GM19240 (cell line): ENCODE data around the gene INPP5A.
"Not testable (repeated sequence)": the region's sequence is repeated elsewhere in the genome, so short reads cannot be mapped to it uniquely, and the experiment has no call there.

Experiments used
- DNase-seq: peaks from one replicate; pipeline ENCODE4 v3.0.0; 2011; ENCODE audit warnings: low spot score; ENCODE audit not compliant: insufficient read length

The INPP5A gene

DNA sequence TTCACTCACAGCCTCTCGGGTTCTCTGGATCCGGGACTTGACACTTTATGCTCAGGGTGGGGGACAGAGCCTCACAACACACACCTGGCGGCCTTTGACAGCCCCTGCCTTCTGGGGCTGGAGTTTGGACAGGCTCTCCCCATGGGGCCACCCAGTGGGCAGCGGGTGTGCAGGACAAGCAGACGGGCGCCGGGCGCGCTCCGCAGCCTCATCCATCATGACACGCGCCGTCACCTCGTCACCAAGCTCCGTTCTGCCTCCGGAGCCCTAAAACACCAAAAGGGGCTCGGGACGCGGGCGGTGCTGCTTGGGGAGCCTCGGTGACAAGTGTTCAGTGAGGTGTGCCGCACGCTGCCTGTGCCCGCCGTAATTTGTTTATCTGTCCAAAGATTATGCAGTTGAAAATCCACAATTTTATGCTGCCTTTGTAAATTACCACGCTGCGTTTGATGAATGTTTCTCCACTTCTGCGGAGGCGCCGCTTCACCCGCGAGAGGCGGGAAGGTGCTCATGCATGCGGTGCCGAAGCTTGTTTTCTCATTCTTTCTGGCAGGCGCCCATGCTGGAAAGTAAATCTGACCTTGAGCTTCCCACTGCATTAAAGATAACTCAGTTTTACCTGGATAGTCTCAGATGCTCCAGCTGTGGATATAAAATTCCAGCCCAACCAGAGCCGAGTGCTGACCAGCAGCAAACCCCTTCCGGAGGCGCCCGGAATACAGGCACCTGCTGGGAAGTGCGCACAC, 242.1 kb downstream of the INPP5A start:
- DNase-seq: no peak

GRCh38 chr10:132780356-132780755, 242.8 kb downstream of the INPP5A start:
- DNase-seq: no peak

- DNase-seq: no peak
Observed at GRCh38 chr10:132781556-132781955, 244.0 kb downstream of the INPP5A start.

DNA sequence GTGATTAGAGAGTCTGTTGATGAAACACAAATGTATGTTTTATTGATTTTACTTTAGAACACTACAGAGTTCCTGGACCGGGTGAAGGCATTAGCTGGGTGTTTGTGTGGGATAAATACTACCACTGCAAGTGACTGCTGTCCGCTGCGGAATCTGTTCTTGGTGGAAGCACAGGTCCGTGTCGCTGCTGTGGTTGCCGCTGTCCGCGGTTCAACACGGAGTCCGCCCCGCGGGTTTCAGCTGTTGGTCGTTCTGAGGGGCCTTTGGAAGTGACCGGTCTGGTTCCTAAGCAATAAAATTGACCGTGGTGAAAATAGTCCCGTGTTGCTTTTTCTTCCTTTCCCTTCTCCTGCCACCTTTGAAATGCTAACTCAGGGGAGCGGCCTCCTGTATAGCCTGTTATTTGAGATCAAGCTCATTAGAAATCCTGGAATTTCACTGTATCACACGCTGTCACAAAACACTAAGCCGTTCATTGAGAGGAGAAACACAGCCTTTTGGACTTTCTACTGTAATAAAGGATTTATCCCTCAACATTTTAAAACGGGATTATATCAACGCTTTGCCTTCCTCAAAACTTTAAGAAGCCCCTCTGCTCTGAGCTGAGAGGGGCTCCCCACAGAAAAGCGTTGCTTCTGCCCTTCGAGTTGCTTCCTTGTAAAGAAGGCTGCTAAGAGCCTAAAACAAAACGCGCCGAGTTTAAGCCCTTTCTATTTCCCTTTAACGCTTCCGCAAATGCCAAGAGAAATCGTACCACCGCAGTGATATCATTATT, 245.8 kb downstream of the INPP5A start:
- no peak for DNase-seq

- DNase-seq: no peak
Observed at GRCh38 chr10:132783940-132784865, 246.6 kb downstream of the INPP5A start.

DNA sequence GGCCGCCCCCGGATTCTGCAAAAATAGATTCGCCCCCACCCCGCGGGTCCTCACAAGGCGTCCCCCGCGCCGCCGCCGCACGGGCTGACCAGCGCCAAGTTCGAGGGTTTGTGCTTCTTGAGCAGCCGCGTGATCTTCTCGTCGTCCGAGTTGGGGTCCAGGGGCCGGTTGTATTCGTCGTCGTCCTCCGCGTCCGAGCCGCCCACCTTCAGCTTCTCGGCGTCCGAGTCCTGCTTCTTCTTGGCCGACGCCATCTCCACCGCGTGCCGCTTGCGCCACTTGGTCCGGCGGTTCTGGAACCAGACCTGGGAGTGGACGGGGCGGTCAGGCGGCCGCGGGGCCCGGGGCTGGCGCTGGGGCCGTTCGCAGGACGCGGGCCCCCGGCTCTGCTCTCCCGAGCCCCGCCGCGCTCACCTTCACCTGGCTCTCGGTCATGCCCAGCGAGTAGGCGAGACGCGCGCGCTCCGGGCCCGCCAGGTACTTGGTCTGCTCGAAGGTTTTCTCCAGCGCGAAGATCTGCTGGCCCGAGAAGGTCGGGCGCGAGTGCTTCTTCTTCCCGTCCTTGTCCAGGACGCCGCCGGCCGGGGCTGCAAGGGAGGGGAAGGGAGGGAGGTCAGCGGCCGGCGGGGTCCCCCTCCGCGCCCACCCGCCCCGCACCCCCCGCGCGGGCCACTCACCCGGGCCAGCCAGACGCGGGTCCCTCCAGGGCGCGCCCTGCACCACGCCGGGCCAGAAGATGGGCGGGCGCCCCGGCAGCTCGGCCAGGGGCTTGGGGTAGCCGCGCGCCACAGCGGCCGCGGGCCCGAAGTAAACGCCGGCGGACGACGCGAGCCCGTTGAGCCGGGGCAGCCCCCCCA, 247.5 kb downstream of the INPP5A start:
- DNase-seq: no peak

GRCh38 chr10:132785723-132786475, 248.3 kb downstream of the INPP5A start, which contains the start of gene NKX6-2:
NKX6-2 (minus strand) TSS chr10:132786147; CDS start chr10:132785948, 199 bp downstream.
- no peak for DNase-seq

- no peak for DNase-seq
Observed at GRCh38 chr10:132786476-132786883, 248.9 kb downstream of the INPP5A start.

GRCh38 chr10:132786884-132787494, 249.4 kb downstream of the INPP5A start:
- DNase-seq: no peak

DNA sequence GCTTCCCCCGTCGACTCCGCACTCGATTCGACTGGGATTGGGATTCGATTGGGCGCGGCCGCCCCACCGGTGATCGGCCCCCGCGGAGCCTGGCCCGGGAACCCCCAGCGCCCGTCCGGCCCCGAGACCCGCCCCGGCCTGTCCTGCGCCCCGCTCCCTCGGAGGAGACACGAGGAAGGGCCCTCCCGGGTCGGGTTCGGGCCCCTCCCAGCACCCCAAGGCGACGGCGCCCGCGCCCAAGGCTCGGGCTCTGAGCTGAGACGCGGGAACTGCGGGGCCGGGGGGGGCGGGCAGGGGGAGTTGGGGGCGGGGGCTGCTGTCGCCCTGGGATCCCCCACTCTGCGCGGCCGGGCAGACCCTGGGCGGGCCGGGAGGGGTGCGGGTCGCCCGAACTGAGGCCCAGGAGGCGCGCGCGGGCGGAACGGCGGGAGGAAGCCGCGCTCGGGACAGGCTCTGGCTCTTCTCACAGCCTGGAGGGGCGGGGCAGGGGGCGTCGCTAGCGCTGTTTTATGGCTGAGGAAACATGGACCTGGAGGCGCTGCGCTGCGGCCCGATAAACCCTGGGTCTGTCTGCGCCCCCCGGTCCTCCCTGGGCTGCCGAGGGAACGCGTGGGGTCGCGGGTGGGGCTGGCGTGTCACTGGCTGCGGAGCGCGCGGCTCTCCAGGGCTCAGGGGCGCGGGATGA, 250.1 kb downstream of the INPP5A start:
- DNase-seq: no peak

GRCh38 chr10:132788180-132788830, 250.7 kb downstream of the INPP5A start:
- DNase-seq: no peak

DNA sequence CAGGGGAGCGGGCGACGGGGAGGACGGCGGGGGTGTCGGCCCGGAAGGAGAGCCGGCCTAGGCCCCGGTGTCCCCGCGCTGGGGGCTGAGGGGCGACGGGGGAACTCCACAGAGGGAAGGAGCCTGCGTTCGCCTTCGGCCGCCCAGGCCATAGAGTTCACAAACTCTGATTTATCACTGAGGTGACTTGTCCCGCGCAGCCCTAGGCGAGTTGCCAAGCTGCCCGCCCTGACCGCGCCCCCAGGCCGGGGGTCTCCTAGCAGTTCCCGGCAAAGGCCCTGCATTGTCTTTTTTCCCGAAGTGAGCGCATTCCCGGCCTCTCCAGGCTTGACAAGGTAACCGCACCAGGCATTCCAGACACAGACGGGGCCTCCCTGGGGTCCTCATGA, 251.2 kb downstream of the INPP5A start:
- no peak for DNase-seq

- DNase-seq: no peak
Observed at GRCh38 chr10:132789659-132790148, 252.1 kb downstream of the INPP5A start.

DNA sequence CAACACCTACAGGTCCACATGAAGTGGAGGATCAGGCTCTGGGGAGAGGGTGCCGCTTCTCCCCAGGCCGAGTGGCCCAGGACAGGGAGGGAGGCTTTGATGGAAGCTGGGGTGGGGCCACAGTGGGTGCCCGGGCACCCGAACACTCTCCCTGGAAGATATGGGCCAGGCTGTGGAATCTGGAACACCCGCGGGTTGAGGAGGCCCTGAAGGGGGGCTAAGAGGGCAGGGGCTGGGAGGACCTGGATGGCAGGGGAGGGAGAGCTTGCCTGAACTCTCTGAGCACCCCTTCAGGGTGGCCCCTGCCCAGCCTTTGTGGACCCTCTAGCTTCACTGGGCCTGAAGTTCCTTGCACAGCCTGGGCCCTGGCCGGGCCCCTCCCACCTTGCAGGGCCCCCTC, 252.9 kb downstream of the INPP5A start:
- no peak for DNase-seq

- DNase-seq: no peak
Observed at GRCh38 chr10:132790934-132791829, 253.6 kb downstream of the INPP5A start.

GRCh38 chr10:132792099-132792498, 254.5 kb downstream of the INPP5A start:
- DNase-seq: not testable (repeated sequence)

GRCh38 chr10:132792796-132793195, 255.2 kb downstream of the INPP5A start:
- no peak for DNase-seq
